ENCODE results near the gene SLC8B1.

The SLC8B1 gene

DNA sequence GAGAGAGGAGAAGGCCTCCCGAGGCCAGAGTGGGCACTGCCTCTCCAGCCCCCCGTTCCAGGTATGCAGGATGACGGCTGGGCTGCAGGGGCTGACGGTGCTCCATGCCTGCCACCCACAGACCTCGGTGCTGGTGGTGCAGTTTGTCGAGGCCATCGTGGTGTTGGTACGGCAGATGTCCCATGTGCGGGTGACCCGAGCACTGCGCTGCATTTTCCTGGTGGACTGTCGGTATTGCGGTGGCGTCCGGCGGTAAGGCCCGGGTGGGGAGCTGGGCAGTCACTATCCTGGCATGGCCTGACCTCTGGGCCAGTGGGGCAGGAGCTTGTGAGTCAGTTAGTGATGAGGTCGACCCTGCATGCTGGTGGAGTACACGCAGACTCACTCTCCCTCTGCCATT is 66.3 kb downstream of the SLC8B1 start:
- DNase-seq (ENCODE audit: low read depth): no peak

DNA sequence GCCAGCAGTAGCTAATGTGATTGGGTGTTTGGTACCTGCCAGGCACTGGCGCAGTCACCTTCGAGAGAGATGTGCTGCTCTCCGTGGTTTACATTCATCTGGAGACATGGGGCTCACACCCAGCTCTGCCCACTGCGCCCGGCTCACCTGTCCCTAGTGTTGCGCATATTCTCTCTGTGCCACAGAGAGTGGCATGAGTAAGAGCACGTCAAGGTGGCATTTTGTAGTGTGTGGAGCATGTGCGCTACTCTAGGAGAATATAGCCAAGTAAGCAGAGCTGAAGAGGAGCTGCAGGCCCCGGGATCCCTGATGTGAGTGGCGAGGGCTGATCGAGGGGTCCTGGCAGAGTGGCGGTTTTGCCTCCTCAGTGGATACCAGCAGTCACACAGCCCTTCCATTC is 66.8 kb downstream of the SLC8B1 start:
- no peak for DNase-seq (ENCODE audit: low read depth)

DNA sequence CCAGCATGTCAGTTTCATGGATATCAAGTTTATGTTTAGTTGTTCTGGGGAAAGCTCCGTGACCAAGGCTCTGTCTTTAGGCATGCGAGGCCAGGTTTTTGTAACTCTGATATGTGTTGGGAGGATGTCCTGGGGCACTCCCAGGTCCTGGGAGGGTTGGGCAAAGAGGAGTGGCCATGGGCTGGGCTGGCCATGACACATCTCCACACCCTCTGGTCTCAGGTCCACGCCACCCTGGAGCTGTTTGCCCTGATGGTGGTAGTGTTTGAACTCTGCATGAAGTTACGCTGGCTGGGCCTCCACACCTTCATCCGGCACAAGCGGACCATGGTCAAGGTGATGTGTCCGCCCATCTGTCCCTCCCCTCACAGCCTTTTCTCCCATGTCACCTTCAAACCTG is 67.3 kb downstream of the SLC8B1 start:
- no peak for DNase-seq (ENCODE audit: low read depth)

DNA sequence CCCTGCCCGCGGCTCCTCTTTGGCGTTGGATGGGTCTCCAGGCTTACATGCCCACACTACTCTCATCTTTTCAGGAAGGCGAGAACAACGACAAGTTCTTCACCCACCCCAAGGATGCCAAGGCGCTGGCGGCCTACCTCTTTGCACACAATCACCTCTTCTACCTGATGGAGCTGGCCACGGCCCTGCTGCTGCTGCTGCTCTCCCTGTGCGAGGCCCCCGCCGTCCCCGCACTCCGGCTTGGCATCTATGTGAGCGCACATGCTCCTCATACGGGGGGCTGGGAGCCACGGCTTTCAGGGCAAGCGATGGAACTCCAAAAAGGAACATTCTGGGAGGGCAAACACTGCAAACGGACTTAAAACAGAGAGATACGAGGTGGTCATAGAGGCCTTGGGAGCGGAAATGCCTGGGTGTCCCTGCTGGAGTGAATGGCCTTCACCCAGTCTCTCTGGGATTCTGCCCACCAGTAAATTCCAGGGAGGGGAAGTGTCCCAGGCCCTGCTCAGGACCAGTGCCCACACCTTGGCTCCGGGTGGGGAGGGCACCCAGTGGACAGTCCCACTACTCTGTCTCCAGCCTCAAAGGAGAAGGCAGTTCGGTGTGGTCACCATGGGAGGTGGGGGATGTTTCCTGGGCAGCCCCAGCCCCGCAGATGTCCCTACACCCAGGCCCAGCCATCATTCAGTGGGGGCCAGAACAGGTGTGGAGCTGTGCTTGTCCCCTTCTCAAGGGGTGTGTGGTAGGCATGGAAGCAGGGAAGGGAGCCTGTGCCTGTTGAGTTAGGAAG is 68.6 kb downstream of the SLC8B1 start:
- no peak for DNase-seq (ENCODE audit: low read depth)

DNA sequence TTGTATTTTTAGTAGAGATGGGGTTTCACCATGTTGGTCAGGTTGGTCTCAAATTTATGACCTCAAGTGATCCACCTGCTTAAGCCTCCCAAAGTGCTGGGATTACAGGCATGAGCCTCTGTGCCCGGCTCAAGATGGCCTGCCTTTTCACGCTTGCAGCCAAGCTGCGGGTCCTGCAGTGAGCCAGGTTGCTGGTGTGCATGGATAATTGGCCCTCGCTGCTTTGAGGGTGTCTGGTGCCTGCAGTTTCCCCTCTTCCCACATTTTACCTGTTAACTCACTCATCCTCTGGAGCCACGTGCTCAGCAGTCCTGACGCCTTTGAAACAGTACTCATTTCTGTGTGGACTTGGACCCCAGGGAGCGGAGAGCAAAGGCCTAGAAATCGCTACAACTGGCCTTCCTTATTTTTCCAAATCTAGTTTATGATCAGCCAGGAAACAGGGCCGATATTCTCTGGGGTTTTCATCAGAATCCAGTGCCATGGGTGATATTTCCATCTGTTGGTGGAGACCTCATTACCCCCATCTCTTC is 71.4 kb downstream of the SLC8B1 start:
- no peak for DNase-seq (ENCODE audit: low read depth)

DNA sequence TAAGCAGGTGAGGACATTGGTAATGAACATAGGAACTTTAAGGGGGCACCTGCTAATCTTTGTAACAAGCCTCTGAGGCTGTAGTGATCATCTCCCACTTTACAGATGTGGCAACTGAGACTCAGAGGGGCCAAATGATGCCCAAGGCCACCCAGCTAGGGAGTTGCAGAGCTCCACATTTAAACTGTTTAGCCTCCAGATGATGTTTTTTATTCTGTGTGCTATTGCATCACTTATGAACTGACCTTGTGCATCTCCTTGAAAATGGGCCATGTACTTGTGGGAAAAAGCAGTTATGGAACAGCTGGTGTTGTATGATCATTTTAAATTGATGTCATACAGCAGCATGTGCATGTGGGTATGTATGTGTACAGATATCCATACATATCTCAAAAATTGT is 72.2 kb downstream of the SLC8B1 start:
- DNase-seq (ENCODE audit: low read depth): no peak

DNA sequence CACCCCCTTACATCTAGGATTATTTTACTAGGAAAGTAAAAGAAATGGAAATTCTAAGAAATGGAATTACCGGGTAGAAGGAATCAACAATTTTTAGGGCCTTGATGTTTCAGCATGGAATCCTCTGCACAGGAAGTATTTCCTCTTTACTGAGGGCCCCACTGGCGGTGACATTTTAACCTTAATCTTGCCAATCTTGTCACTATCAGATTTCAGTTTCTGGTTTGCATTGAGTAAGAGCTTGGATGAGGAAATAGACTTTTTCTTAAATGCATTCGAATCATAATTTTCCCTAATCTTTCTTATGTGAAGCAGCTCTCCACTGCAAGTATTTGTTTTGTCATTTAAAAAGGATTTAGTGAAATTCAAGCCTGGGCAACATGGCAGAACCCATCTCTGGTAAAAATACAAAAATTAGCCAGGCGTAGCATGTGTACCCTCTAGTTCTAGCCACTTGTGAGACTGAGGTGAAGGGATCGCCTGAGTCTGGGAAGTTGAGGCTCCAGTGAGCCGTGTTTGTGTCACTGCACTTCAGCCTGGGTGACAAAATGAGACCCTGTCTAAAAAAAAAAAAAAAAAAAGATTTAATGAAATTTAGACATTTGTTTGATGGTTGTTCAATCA is 73.0 kb downstream of the SLC8B1 start:
- DNase-seq (ENCODE audit: low read depth): no peak

DNA sequence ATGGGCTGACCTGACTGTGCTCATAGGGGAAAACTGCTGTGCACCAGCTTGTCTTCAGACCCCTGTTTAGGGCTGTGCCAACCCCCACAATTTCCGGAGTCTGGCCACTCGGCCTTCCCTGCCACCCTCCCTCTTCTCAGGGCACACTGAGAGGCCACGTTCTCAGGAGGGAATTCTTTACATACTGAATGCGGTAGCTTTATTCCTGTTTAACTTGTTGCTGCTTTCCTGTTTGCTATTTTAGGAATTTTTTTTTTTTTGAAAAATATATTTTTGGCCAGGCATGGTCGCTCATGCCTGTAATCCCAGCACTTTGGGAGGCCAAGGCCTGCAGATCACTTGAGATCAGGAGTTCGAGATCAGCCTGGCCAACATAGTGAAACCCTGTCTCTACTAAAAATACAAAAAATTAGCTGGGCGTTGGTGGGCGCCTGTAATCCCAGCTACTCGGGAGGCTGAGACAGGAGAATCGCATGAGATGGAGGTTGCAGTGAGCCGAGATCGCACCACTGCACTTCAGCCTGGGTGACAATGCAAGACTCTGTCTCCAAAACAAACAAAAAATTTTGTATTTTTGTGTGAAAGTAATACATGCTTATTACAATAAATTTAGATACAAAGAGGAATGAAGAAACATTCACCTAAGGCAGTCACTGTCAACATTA is 74.1 kb downstream of the SLC8B1 start:
- no peak for DNase-seq (ENCODE audit: low read depth)

DNA sequence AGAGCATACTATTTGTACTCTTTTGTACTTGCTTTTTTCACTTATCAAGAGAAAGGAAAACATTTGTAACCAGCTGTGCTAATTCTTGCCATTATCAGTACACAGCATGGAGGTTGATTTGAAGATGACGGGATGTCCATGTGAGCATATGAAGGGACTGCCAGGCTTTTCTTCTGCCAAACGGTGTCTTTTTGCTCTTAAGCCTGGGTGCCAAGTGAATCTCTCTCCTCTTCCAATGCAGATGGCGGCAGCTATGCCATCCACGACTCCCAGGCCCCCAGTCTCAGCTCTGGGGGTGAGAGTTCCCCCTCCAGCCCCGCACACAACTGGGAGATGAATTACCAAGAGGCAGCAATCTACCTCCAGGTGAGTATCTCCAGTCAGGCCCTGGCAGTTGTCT is 74.8 kb downstream of the SLC8B1 start:
- DNase-seq (ENCODE audit: low read depth): no peak

DNA sequence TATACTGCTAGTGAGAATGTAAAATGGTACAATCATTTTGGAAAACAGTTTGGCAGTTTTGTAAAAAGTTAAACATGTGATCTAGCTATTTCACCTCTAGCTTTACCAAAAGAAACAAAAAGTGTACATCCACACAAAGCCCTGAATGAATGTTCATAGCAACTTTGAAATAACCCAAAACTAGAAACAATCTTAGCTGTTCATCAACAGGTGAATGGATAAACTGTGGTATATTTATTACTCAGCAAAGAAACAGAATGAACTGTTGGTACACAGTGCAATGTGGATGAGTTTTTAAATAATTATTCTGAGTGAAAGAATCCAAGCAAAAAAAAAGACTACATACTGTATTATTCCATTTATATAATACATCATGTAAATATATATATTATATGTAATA is 77.3 kb downstream of the SLC8B1 start:
- no peak for DNase-seq (ENCODE audit: low read depth)

DNA sequence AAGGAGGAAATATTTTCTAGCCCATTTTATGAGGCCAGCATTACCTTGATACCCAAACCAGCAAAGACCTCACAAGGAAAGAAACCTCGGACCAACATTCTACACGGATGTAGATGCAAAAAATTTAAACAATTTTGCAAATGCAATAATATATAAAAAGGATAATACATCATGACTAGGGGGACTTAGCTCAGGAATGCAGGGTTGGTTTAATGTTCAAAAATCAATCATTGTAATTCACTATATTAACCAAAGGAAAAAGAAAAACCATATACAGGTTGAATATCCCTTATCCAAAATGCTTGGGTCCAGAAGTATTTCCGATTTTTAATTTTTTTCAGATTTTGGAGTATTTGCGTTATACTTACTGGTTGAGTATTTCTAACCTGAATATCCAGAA is 80.6 kb downstream of the SLC8B1 start:
- DNase-seq (ENCODE audit: low read depth): no peak

DNA sequence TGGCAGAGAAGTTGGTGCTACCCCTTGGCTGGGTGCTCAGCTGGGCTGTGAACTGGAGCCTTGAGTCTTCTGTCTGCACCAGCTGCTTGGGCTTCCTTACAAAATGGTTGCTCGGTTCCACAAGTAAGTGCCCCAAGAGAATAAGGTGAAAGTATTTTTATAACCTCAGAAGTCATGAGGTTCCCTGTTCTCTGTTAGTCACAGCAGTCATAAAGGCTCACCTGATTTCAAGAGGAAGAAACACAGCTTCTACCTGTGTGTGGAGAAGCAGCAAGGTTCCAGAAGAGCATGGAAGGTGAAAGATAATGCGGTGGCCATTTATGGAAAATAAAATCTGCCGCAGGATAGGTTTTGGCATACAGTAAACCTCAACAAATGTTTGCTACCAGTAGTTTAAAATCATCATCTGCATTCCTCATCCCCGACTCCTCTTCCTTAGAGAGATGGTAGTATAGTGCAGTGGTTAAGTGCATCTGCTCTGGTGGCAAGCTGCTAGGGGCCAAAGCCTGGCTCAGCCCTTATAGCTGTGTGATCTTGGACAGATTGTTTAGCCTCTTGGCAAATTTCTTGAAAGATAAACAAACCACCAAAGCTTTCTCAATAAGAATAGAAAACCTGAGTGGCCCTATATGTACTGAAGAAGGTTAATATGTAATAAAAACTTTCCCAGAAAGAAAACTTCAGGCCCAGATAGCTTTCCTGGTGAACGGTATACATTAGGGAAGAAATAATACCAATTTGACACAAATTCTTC is 81.2 kb downstream of the SLC8B1 start:
- DNase-seq (ENCODE audit: low read depth): no peak

DNA sequence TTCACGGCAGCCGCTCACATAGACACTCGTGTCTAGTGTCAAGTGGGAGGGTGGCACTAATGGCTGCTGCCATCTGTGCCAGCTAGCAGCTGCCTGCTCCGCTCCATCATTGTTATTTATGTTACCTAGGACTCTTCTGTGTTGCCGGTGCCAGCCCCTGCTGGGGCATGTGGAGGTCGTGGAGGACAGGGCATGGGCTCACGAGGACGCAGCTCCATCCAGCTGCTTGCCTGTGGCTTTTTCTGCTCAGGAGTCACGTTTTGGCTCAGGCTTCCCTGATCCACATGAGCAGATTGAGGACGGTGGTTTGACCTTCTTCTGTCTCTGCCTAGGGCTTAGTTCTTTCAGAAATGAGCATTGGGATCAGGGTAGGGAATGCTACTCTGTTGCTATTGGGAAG is 82.4 kb downstream of the SLC8B1 start:
- no peak for DNase-seq (ENCODE audit: low read depth)

DNA sequence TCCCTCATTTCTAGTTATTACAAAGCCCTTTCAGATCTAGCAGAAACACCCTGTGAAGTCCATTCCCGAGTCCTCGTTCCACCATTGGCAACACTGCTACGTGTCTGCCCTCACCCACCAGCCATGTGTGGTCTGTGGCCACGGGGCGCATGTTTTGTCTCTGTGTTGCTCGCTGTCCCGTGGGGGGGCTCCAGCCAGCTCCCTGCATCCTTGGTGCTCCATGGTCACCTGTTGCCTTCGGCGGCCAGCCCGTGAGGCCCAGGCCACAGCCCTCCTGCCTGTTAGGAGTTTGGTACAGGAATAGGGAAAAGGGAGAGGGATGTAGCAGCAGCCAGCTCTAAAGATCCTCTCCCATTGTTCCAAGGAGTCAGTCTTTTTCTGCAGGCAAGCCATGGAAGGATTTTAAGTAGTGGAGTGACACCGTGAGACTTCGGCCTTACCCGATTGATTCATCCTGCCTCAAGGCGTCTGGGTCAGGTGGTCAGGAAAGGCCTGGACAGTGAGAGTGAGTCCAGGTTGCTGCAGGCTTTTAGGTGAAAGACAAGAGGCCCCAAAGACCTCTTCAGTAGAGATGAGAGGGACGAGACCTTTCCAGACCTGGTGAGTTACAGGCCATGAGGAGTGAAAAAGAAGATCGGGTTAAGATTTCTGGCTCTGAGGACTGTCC is 83.4 kb downstream of the SLC8B1 start:
- DNase-seq (ENCODE audit: low read depth): no peak

DNA sequence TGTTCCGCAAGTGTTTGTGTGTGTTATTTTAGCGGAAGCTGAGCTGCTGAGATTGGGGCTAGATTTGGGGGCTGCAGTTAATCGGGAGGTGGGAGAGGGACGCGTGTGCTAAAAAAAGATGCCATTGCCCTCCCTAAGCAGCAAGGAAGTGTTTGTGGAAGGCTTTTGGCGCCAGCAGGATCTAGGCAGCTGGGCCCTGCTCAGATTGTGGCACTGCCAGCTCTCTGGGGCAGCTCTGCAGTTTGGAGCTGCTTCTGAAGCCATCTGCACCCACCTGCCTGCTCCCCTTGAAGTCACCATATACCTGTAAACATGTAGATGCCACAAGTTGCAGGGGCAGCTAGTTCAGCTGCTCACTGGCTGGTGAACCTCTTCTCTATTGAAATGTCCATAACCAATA is 84.9 kb downstream of the SLC8B1 start:
- no peak for DNase-seq (ENCODE audit: low read depth)

DNA sequence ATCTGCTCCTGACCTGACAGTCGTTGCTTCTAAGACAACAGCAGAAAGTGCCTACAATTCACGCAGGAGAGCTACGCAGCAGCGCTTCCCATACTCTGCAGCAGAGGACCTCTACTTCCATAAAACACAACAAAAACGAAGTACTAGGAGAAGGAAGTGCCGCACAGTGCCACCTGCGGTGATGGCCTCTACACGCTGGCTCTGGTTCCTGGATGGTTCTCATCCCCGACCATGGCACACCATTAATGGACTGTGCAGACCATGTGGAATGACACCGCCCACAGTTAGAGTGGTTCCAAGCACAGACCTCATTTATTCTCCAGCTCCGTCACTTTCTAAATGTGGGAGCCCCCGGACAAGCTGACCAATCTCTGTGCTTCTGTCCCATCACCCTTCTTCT is 85.4 kb downstream of the SLC8B1 start:
- DNase-seq (ENCODE audit: low read depth): no peak

DNA sequence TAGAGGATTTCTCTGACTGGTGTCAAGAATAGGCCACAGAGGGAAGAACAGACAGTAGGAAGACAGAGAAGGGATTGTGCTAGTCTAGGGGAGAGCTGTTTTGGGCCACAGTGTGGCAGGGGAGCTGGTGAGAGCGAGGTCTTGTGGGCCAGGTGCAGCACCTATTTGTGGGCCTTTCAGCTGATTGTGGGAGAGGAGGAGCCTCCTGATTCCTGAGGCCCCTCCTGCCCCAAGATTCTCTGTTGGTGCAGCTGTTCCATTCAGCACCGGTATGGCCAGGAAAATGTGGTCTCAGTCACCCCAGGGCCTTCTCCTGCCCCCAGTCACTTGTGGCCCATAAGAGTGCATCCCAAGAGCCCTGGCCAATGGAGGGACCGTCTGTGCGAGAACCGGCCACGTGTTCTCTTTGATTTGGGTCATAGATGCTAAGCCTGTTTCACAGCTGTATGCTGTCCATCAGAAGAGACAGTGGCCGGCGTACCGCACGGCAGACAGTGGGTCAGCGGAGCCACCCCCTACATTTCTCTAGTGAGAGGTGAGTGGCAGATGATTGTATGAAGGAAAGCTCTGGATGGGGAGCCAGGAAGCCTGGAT is 86.0 kb downstream of the SLC8B1 start:
- DNase-seq (ENCODE audit: low read depth): no peak

All from activated T-helper 9 cell treated with anti-CD3 and anti-CD28 coated beads, Interleukin-2, amount 50 U/mL, for 16 hours (primary cell).